Measurements from ENCODE around the gene PARD6G. TPM values are rescaled to one million over a fixed set of nuclear protein-coding genes. Genes with fewer than 3 reads are reported as not detected.
A peak's percentile ranks its signal among the peaks of the same experiment; 100 is the strongest.

Gene PARD6G
- total and polyA plus RNA-seq, 2 of the 8 experiments (the other 6 are each of a cell fraction or from before 2014, with no cell fraction given), result 11.3 to 17.9 TPM

GRCh38 chr18:80200932-80201672, 46.2 kb downstream of the PARD6G start:
- Histone ChIP-seq H3K14ac (ENCODE audit: insufficient read length) (no peak overlapping the region), H4K91ac (replicated peaks; ENCODE audit: insufficient read length, low read length) (no peak overlapping the region), H2BK15ac (ENCODE audit: low read length) (no peak overlapping the region), H2BK5ac (ENCODE audit: low read depth, low read length) (no peak overlapping the region), H3K23me2 (ENCODE audit: low read depth, low read length) (no peaks in the 10 kb centered on the region), H3K23ac (ENCODE audit: insufficient read length) (no peak overlapping the region), H3K27me3 (replicated peaks in 1 of 4; ENCODE audit: control insufficient read depth in 3 of 4, extremely low read depth in 1 of 4, insufficient read depth in 3 of 4, low read length in 3 of 4) (no peaks in the 10 kb centered on the region), H2BK12ac (ENCODE audit: low read depth, low read length) (no peak overlapping the region), H3K4me2 (ENCODE audit: insufficient read depth in 1 of 2, low read depth in 2 of 2, low read length in 2 of 2) (no peak overlapping the region), H4K5ac (ENCODE audit: insufficient read length, low read depth, low read length) (no peak overlapping the region), H3K4me1 (replicated peaks in 1 of 4; ENCODE audit: control insufficient read depth in 3 of 4, insufficient read depth in 4 of 4, low read length in 3 of 4) (peaks cover 2 to 25% (median 7%) of the 10 kb centered on the region in 4 experiments; a peak in 6 of 7 replicates), H3K79me2 (ENCODE audit: control insufficient read depth in 1 of 2, insufficient read depth in 2 of 2, low read length in 2 of 2) (no peaks in the 10 kb centered on the region), H3K9me3 (ENCODE audit: insufficient read depth in 2 of 2, low read depth in 1 of 2, low read length in 1 of 2) (no peaks in the 10 kb centered on the region), H3K9ac (replicated peaks in 1 of 4; ENCODE audit: extremely low read depth in 1 of 4, low read depth in 3 of 4, low read length in 3 of 4) (no peak overlapping the region), H3K18ac (ENCODE audit: extremely low read depth, low read length) (no peak overlapping the region), H3K27ac (ENCODE audit: low read depth, low read length) (no peak overlapping the region), H2AK5ac (ENCODE audit: low read depth, low read length) (no peak overlapping the region), H3K4ac (replicated peaks; ENCODE audit: insufficient read length, low read depth, low read length) (no peak overlapping the region), H4K8ac (ENCODE audit: extremely low read depth, insufficient read depth, low read length) (no peak overlapping the region), H2BK20ac (ENCODE audit: low read length) (no peak overlapping the region), H3K56ac (replicated peaks; ENCODE audit: insufficient read length, low read depth, low read length) (no peak overlapping the region), H3K4me3 (ENCODE audit: extremely low read depth in 1 of 4, insufficient read depth in 2 of 4, low read depth in 3 of 4, low read length in 4 of 4) (no peak overlapping the region), H4K20me1 (replicated peaks in 1 of 2; ENCODE audit: control insufficient read depth in 1 of 2, insufficient read depth in 2 of 2, low read length in 2 of 2) (peaks cover 4 to 8% of the 10 kb centered on the region in 2 experiments), H2BK120ac (replicated peaks; ENCODE audit: low read depth, low read length) (no peak overlapping the region), H3K36me3 (ENCODE audit: control insufficient read depth in 2 of 4, insufficient read depth in 4 of 4, low read length in 3 of 4) (no peaks in the 10 kb centered on the region; a peak in 2 of 8 replicates), H2AFZ (ENCODE audit: low read length) (no peak overlapping the region), H3K79me1 (ENCODE audit: low read depth, low read length) (no peaks in the 10 kb centered on the region; the same call in 1 of the 2 replicates)
- POLR2A ChIA-PET (ENCODE audit: partially characterized antibody), result interaction anchor here (0.9 to 1.5 kb wide), 2 partner anchors 12 to 39 kb away, joined by 3 read pairs; no protein-coding TSS in a partner anchor
- 73% methylated on average over 17 of the region's 17 CpGs; no CpG with 5 or more reads in 1 of the 2 experiments for WGBS, 2 experiments (ENCODE audit: extremely low coverage in 1 of 2, insufficient coverage in 1 of 2, insufficient read length in 1 of 2, insufficient replicate concordance in 2 of 2, low coverage in 1 of 2, low lambda C conversion rate in 2 of 2, missing lambda C conversion rate in 1 of 2)
- peak in 1 of 2 experiments; percentile 49 for DNase-seq (ENCODE audit: low read depth in 1 of 2, low spot score in 2 of 2)
- no peak for FAIRE-seq
- TF ChIP-seq POLR2A (IDR thresholded peaks at IDR 0.05; ENCODE audit: control extremely low read depth in 1 of 2, low read depth in 2 of 2, low read length in 2 of 2), result no peak
- TF ChIP-seq KDM4A (IDR thresholded peaks at IDR 0.05; ENCODE audit: low read depth, low read length, severe bottlenecking), result no peak
- TF ChIP-seq PHF8 (conservative IDR thresholded peaks at IDR 0.05; ENCODE audit: low read depth, low read length), result no peak
- no peak for TF ChIP-seq E2F6 (IDR thresholded peaks at IDR 0.05)
- no peak for TF ChIP-seq RFX5 (IDR thresholded peaks at IDR 0.05; ENCODE audit: borderline replicate concordance, low read depth, low read length)
- no peak for TF ChIP-seq CBX8 (IDR thresholded peaks at IDR 0.05; ENCODE audit: borderline replicate concordance, low read depth, low read length)
- CTCF ChIA-PET (ENCODE audit: partially characterized antibody), result interaction anchor here (0.8 to 7.8 kb wide), 29 partner anchors 8 to 267 kb away, joined by 3 to 70 read pairs (median 8); no protein-coding TSS in a partner anchor

Data from H1 (cell line).